GM21786 (cell line): ENCODE measurements around the gene DNASE1L3.

Experiments used
- ATAC-seq: cut with Tn5 transposase; IDR thresholded peaks from one replicate; pipeline ENCODE4 v1.9.1; 2021; ENCODE audit not compliant: unreplicated experiment

DNASE1L3 gene

DNA sequence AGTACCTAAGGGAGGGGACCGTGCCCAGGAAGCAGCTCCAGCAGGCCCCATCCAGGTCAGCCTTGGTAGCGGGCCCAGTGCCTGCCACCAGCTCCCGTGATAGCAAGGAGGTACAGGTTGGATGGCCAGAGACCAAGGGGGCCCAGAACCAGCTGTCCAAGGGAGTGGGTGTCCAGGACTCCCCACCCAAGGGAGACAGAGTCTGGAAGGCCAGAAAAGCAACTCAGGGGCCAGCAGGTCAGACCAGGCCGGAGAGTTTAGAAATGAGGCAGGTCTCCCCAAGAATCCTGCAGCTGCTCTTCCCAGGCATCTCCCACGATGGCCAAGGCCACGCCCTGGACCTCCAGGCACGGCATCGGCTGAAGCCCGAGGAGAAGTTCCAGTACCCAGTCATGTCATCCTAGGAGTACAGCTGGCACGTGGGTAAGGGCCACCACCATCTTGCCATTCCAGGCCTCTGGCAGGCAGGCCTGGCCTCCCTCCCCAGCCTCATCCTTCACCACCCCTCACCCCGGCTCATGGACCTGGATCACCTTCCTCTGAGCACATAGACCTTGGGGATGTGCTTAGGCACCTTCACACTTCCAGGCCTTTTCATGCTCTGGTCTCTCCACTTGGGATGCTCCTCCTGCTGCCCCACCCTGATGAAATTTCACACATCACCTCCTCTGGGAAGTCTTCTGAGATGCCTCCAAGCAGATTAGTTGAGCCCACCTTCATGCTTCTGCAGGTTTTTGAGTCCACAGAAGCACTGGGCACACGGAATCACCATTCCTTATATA, 30.5 kb downstream of the DNASE1L3 start:
- no peak for ATAC-seq

DNA sequence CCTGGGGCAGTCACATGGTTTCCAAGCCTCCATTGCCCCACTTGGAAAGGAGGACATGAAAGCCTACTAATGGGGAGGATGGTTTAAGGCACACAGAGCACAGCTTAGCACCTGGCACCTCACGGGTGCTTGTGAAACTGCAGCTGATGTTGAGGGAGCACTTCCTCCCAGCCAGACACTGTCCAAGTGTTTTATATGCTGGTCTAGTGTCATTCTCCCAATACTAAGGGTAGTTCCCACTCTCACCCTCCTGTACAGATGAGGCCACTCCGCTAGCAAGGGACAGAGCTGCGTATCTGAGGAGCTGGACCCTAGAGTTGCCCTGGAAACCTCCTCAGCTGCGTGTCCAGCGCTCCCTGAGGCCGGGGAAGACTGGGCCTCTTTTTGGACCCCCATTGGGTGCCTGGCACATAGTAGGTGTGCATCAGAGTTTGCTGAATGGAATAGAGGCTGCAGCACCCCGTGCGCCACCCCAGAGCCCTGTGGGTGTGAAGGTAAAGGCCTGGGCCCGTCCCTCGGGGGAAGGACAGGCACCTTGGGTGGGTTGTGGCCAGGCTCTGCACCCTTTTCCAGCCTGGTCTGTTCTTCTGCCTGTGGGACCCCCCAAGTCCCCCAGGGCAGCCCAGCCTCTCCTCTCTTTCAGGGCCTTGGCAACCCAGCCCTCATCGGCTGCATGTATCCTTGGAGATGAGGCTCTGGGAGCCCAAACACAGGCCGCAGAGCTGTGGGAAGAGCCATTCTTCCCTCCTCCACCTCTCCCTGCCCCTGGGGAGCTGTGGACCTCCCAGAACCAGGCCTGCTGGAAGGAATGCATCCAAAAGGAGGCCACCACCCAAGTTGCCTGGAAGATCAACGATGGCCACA, 31.3 kb downstream of the DNASE1L3 start:
- no peak for ATAC-seq

DNA sequence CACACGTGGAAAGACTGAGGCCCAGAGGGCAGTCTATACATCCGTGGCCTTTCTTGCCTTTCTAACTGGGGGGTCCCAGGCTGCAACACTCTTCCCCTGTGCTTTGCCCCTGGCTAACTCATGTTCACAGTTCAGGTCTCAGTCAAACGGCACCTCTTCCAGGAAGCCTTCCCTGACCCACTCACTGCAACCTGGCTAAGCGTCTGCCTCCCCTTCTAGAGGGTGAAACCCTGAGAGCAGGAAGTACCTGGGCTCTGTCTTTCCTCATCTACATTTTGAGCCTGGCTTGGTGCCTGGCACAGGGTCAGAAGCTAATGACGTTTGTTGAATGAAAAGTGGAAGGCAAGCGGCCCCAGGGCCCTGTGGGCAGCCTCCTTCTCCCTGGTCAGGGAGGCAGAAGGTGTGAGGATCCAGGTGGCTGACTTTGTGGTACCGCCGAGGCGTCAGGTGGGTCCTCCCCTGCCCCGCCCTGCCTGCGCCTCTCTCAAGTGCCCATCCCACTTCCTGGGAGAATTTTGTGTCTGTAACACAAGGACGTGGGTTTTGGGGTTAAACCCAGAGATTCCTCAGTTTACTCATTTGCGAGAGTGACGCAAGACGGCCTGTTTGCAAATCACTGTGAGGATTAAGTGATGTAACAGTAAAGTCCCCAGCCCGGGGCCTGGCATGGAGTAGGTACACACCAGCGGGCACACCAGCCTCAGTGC, 32.1 kb downstream of the DNASE1L3 start:
- no peak for ATAC-seq

DNA sequence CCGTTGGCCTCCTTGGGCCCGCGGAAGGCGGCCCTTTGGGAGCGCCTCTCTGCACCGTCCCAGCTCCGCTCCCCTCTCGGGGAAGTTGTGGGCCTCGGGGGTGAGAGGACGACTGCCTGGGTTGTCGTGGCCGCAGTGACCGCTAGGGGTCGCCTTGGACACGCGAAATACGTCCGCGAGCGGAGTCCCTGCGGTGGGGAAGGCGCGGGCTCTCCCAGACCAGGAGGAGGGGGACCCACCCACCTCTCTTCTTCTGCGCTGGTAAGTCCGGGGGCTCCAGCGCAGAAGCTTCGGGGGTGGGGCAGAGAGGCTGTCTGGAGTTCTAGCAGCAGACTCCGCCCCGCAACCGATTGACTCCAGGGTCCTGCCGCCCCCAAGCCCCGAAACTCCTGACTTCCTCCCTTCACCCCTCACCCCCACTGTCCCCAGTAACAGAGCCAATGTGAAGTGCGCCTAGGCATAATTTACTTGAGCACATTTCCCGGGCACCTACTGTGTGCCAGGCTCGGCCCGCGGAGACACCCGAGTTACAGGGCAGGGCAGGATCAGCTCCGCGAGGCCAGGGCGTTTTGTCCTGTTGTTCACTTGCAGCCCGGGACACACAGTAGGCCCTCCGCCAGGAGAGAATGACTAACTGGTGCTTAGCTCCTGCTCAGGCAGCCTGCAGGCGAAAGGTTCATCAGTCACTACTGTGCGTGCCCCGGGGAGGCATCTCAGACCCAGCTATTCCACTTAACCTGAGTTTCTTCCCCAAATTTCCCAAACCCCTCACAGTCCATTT, 32.8 kb downstream of the DNASE1L3 start:
- peak; percentile 68 for ATAC-seq

DNA sequence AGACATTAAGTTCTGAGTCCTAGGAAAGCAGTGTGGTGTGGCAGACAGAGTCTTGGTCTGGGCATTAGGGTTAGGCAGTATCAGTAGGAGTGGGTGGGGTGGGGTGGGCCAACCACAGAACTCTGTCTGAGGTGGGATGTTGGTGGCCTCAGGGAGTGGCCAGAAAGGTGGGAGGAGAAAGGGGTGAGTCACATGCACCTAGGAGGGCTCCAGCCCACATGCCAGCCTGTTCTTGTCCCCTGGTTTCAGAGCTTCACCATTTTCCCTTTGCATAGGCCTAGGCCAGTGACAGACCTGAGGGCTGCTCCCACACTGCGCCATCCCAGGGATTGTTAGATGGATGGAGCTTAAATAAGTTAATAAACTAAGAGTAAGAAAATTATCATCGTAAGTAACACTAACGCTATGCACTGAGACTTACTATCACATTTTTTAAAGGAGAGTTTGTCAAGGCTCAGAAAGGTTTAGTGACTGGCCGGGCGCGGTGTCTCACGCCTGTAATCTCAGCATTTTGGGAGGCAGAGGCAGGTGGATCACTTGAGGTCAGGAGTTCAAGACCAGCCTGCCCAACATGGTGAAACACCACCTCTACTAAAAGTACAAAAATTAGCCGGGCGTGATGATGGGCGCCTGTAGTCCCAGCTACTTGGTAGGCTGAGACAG, 33.8 kb downstream of the DNASE1L3 start:
- ATAC-seq: no peak

DNA sequence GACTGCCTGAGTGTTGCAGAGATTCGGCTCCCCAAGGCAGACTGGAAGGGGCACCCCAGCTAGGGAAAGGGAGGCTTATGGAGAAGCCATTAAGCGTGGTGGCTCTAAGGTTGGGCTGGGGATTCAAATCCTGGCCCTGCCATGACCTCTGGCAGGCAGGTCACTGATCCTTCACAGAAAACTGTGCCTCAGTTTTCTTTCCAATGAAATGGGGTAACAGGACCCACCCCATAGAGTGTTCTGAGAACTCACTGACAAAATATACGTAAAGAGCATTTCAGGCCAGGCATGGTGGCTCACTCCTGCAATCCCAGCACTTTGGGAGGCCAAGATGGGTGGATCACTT, 34.6 kb downstream of the DNASE1L3 start:
- no peak for ATAC-seq

DNA sequence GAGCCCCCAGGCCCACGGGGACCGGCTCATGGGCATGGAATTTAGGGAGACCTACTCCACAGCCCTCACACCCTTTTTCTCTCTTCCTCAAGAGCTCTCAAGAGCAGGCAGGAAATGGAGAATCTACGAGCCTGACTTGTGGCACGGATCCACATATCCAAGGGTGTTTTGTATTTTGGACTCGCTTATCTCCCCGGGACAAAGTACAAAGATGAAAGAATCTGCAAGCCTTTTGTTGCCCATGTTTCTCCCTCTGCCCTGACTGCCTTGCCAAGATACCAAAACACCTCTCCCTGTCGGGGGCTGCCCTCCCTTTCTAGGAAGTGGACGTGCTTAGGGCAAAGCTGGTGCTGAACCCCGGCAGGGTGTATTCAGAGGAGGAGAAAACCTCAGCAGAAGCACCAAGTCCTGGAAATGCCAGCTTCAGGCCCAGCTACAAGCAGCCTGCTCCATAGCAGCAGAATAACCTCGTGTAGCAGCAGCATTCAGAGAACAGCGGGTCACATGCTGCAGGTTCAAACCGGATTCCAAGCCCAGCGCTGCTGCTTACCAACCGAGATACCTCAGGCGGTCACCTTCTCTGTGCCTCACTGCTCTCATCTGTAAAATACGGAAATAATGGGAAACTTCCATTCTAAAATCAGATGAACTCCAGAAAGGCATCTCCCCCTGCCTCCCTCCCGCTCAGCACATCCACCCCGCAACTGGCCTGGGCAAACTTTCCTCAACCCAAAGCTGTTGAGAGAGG, 35.2 kb downstream of the DNASE1L3 start:
- ATAC-seq: no peak

DNA sequence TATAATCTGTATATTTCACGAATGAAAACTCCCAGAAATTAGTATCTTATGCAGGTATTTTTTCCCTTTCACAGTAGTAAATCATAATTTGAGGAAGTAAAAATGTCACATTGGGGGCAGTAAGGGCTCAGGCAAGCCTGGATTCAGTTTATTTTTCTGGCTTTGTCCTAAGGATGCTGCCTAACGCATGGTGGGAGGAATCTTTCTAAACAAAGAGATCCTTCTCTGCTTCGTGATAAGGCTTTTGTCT, 35.7 kb downstream of the DNASE1L3 start:
- ATAC-seq: no peak

DNA sequence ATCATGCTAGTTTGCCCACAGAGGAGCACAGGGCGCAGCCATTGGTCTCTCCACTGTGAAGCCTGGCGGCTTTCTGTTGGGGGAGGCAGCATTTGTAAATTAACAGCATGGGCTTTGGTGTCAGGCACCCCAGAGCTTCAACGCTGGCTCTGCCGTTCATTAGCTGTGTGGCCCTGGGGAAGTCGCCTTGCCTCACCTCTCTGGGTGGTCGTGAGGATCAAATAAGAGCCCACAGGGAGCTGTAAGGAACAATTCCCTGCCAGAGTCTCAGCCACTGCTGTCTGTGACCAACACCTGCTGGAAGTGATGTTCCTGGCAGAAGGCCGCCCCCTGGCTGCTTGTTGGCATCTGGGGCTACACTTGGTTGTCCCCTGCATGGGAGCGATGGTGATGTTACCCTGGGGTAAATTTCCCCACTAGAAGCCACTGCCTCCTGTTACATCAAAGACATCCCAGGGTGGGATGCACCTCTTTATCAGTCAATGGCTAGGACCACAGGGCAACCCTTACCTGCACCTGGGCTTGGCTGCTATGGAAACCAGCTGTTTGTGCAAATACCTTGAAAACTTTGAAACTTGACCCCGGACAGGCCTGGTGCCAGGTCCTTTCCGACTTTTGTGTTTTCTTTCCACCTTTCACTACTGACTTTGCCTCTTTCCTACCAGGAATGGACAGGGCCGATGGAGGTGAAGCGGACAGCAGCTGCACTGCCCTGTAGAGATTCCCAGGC, 36.9 kb downstream of the DNASE1L3 start:
- no peak for ATAC-seq

DNA sequence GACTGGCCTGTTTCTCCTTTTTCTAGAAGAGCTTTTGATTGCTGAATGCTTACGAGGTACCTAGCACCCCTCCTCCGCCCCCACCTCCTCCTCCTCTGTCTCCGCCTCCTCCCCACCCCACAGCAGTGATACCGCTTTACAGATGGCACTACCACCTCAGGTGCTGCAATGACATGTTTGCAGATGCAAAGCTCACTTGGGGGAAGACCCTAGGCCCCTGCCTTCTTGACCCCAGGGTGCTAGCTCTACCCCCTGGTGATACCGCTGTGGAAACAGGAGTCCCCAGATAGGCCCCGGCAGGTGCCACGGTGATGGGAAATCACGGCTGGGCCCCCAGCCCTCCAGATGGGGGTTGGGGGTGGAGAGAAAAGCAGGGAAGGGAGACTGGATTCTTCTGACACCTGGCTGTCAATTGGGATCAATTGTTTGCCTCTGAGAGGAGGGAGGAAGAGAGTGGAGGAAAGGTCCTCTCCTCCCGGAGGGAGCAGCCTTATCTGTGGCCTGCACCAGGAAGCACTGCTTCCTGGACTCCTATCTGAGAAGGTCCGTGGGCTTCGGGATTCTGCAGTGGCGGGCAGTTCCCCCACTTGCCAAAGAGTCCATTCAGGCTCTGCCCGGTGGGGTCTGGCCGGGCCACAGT, 37.6 kb downstream of the DNASE1L3 start:
- no peak for ATAC-seq

DNA sequence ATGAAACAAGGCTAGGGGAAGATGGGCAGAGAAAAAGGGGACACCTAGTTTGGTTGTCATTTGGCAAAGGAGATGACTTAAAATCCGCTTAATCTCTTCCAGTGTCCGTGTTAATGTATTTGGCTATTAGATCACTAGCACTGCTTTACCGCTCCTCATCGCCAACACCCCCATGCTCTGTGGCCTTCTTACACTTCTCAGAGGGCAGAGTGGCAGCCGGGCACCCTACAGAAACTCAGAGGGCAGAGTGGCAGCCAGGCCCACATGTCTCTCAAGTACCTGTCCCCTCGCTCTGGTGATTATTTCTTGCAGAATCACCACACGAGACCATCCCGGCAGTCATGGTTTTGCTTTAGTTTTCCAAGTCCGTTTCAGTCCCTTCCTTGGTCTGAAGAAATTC, 39.6 kb downstream of the DNASE1L3 start:
- no peak for ATAC-seq

DNA sequence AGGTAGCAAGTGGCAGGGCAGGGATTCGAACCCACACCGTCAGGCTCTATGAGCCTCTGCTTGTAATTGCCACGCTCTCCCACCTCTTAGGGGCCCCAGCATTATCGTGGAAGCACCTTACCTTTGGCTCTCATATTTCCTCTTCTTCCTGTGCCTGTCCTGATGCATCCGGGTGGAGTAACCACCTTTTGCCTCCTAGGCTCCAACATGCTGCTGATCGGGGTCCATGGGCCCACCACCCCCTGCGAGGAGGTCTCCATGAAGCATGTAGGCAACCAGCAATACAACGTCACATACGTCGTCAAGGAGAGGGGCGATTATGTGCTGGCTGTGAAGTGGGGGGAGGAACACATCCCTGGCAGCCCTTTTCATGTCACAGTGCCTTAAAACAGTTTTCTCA, 40.4 kb downstream of the DNASE1L3 start:
- no peak for ATAC-seq

DNA sequence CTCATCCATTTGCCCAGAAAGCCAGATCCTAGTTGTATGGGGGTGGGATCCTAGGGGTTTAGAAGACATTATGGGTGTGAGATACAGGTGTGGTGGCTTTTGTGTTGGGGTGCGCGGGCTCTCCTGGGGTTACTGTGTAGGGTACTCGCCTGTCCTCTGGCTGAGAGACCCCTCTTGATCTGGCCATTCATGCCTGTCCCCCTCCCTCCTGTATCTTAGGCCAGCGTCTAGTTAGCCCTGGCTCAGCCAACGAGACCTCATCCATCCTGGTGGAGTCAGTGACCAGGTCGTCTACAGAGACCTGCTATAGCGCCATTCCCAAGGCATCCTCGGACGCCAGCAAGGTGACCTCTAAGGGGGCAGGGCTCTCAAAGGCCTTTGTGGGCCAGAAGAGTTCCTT, 41.4 kb downstream of the DNASE1L3 start:
- ATAC-seq: no peak

DNA sequence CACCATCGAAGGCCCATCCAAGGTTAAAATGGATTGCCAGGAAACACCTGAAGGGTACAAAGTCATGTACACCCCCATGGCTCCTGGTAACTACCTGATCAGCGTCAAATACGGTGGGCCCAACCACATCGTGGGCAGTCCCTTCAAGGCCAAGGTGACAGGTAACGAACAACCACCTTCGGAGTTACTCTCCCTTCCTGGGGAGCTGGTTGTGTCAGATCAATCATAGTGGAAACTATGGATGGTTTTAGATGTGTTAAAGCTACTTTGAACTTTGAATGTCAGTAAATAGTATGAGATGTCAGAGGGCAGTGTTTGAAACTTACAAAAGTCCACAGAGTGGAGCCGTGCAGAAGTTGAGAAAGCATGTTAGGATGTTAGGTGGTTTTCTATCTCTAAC, 42.3 kb downstream of the DNASE1L3 start:
- no peak for ATAC-seq

DNA sequence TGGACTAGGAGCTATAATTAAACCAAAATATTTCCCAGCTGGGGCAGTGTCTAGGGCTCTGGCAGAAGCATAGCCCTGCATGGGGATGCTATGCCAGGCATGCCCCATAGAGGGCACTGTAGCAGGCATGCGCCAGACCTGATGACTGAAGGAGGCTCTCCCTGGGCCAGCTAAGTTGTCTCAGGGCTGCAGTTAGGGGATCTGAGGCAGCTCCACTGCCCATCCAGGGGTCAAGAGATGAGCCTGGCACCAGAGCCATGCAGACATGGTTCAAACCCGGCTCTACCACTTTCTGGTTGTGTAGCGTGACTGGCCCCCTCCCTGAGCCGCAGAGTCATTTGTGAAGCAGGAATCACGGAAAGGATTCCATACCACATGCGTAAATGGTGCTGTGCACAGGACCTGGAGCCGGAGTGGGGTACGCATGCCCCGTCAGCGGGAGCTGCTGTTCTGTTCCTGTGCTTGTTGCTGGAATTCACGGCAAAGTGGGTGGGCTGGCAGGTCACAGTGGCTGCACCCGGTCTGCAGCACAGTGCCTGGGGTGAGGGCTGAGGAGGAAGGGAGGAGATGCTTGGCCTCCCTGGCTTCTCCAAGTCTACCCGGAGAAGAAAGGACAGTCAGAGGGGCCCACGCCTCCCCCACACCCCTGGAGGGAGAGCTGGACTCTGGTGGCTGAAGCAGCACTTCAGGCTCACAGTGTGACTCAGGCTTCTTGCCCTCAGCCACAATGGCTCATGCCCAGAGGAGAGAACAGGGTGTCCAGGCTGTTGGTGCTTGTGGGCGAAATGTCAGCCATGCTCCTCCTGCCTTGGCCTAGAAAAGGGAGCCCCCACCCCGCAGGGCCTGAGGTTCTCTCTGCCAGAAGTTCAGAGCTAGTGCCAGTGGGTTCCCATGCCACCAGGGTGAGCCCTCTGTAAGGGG, 43.1 kb downstream of the DNASE1L3 start:
- ATAC-seq: no peak

DNA sequence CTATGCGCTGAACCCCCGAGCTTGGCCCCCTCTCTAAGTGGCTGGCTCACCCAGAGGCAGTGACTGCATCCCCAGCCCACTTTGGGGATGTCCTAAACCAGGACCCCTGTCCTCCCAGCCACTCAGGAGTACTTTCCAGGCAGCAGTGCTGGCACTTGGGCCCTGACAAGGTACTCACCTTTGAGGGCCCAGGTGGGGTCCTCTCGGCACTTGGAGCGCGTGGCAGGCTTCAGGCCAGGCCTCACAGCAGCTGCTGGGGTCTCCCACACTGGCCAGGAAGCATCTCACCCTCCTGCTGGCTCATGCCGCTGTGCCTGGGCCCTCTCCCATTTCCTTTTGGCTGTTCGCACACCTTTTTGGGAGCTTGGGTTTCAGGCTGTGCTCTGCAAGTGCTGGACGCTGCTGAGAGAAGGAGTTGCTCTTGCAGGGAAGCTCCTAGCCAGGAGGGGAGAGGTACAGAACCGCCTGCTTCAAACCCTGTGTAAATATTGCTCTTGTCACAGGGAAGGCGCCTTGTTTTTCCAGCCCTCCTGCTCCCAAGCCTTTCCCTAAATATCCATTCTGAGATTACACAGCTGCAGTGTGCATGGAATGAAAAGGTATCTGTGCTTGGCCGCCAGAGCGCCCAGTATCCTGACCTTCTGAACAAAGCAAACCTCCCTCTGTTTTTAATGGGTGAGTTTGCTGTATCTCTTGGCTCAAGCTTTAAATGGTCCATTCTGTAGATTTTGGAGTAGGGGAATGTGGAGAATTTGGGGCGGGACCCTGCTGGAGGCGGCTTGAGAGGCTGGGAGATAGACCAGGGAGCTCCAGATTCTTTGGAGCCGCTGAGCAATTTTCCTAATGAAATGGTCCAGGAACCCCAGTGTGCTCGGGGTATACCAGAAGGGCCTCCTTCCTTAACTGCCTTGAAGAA, 45.6 kb downstream of the DNASE1L3 start:
- no peak for ATAC-seq
